Vagina (tissue), 2 donors: Measurements from ENCODE around the gene GON4L. TPM values are rescaled to one million over a fixed set of nuclear protein-coding genes. Genes with fewer than 3 reads are reported as not detected.

Experiments
- DNase-seq, 2 donors: peaks; one replicate each; pipeline ENCODE4 v3.0.0-alpha.2; 2017; ENCODE audit errors: extremely low spot score in 2 of 2
- H3K27ac ChIP-seq: fragments of 200-600 bp; sonication (generic); one replicate; pipeline ENCODE4 v1.5.1; 2019
- H3K27me3 ChIP-seq: fragments of 200-600 bp; sonication (generic); one replicate; pipeline ENCODE4 v1.5.1; 2019
- H3K36me3 ChIP-seq, 2 donors: fragments of 200-600 bp; sonication (generic); one replicate each; pipeline ENCODE4 v1.5.1; 2017 to 2019
- H3K4me1 ChIP-seq: fragments of 200-600 bp; sonication (generic); one replicate; pipeline ENCODE4 v1.5.1; 2019
- H3K4me3 ChIP-seq, 2 donors: fragments of 200-600 bp; sonication (generic); 1 replicate in 1 of 2; 2 replicates in 1 of 2; pipeline ENCODE4 v1.5.1; 2016 to 2019
- H3K9me3 ChIP-seq: fragments of 200-600 bp; sonication (generic); one replicate; pipeline ENCODE4 v1.5.1; 2019
- CTCF ChIP-seq, 3 experiments: fragments of 450-650 bp in 2 of 3; fragments of 200-600 bp in 1 of 3; sonication (generic) in 1 of 3; IDR thresholded peaks; one replicate each; pipeline ENCODE4 v1.5.1; 2017 to 2019; ENCODE audit warnings: antibody characterized with exemption in 3 of 3, mild to moderate bottlenecking in 2 of 3, moderate library complexity in 2 of 3
- POLR2A ChIP-seq, 2 donors: fragments of 450-650 bp; IDR thresholded peaks; one replicate each; pipeline ENCODE4 v1.6.1; 2017; ENCODE audit warnings: antibody characterized with exemption in 2 of 2, mild to moderate bottlenecking in 2 of 2, moderate library complexity in 2 of 2
- POLR2AphosphoS5 ChIP-seq, 2 donors: sonication (generic); formaldehyde crosslinking; IDR thresholded peaks; one replicate each; pipeline ENCODE4 v1.9.0; 2017; ENCODE audit warnings: antibody characterized with exemption in 2 of 2, mild to moderate bottlenecking in 2 of 2, low read depth in 1 of 2; ENCODE audit not compliant: insufficient read depth in 1 of 2
- intact Hi-C: fragments of 100-400 bp; cut with DNase I; formaldehyde crosslinking; loops from one replicate; pipeline ENCODE4 v1.15.1; 2023
- total RNA-seq: library from RNA; depleted of rRNA; stranded (reverse); fragments of >200 nt; gene quantifications from one replicate; pipeline ENCODE4 v1.2.3, GENCODE V29; 2016

GON4L gene
- total RNA-seq, 1 donor from 2014 or later: 50.3 TPM

GRCh38 chr1:155856257-155856974 is 598 bp downstream of the GON4L start:
- no peak for TF ChIP-seq POLR2AphosphoS5 (IDR thresholded peaks at IDR 0.05; ENCODE audit: insufficient read depth in 1 of 2, low read depth in 1 of 2)
- TF ChIP-seq CTCF (IDR thresholded peaks at IDR 0.05): no peak
- no peak for TF ChIP-seq POLR2A (IDR thresholded peaks at IDR 0.05)
- H3K4me1 ChIP-seq: peaks cover 35% of the 10 kb centered on the region
- intact Hi-C loops: no loop called here

DNA sequence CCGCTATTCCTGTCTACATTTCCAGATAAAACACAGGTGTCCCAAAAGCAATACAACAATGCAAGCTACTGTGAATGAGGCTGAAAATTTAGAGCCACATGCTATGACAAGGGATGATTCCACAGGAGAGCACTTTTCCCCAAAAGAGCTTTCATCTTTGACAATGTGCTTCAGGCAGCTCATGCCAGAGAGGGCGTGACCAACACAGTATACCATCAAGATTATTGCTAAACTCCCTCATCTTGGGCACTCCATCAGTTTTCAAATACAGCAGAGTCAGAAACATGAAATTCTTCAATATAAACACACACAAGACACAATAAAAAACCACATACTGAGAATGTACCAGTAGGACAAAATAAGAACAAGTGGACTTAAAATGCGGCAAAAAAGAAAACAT is 6.7 kb downstream of the GON4L start:
- H3K4me3 ChIP-seq: no peak overlapping the region
- TF ChIP-seq POLR2AphosphoS5 (IDR thresholded peaks at IDR 0.05; ENCODE audit: insufficient read depth in 1 of 2, low read depth in 1 of 2): no peak
- DNase-seq: no peak
- H3K27ac ChIP-seq: no peak overlapping the region
- intact Hi-C loops: no loop called here
- H3K36me3 ChIP-seq: peaks cover 0 to 38% of the 10 kb centered on the region in 2 donors
- H3K9me3 ChIP-seq: no peaks in the 10 kb centered on the region
- no peaks in the 10 kb centered on the region for H3K27me3 ChIP-seq
- no peaks in the 10 kb centered on the region for H3K4me1 ChIP-seq

More at GRCh38 chr1:155856257-155856974, 598 bp downstream of the GON4L start:
- DNase-seq: peak in 1 of 2 donors; percentile 86
- Histone ChIP-seq H3K4me3 (peak overlapping the region; percentile 68 to 82), H3K27me3 (no peaks in the 10 kb centered on the region), H3K27ac (peak overlapping the region; percentile 85), H3K36me3 (peaks cover 0 to 25% of the 10 kb centered on the region in 2 donors), H3K9me3 (no peaks in the 10 kb centered on the region)

DNA sequence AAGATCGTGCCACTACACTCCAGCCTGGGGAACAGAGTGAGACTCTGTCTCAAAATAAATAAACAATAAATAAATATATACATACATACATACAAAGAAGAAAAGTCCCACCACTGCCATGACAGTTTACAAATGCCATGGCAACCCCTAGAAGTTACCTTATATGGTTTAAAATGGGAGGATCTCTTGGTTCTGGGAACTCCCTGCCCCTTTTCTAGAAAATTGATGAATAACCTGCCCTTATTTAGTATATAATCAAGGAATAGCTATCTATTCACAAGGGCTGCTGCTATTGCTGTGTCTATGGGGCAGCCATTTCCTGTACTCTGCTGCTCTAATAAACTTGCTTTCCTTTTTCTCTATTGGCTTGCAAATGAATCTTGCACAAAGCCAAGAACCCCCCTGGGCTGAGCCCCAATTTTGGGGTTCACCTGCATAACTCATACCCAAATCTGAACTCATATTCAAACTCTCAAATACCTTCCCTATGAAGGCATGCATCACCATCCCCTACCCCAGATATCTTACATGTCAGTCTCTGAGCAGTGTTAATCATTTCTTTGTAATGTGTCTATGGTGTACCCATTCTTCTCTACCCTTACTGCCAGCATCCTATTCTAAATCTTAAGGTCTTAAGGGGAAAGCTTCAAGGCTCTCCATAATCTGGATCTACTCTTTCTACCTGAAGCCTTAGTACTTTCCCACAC is 9.0 kb downstream of the GON4L start:
- peaks cover 0 to 29% of the 10 kb centered on the region in 2 donors for H3K36me3 ChIP-seq
- intact Hi-C loops: no loop called here
- TF ChIP-seq POLR2AphosphoS5 (IDR thresholded peaks at IDR 0.05; ENCODE audit: insufficient read depth in 1 of 2, low read depth in 1 of 2) (no peak), POLR2A (IDR thresholded peaks at IDR 0.05) (no peak), CTCF (IDR thresholded peaks at IDR 0.05) (no peak)

DNA sequence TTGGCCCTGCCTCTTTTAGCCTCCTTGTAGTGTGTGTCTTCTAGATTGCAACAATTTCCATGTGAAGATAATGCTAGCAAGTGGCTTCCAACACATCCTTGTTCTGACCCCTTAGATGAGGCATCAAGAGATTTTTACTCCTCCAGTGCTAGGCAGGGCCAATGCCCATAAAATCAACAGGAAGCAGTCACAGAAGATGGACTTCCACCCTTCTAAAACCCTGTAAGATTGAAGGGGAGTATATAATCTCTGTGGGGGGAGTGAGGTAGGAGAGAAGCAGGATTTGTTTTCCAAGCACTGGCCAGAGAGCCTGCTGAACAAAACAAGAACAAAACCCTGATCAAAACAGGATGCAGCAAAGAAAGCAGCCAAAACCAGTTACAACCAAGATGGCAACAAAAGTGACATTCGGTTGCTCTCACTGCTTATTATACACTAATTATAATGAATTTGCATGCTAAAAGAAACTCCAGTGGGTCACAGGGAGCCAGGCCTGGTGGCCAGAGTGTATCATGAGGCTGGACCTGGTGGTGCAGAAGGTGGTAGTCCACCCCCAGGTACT is 12.1 kb downstream of the GON4L start:
- TF ChIP-seq CTCF (IDR thresholded peaks at IDR 0.05) (no peak), POLR2A (IDR thresholded peaks at IDR 0.05) (no peak), POLR2AphosphoS5 (IDR thresholded peaks at IDR 0.05; ENCODE audit: insufficient read depth in 1 of 2, low read depth in 1 of 2) (no peak)
- intact Hi-C loops: no loop called here
- H3K27ac ChIP-seq: no peak overlapping the region
- no peak overlapping the region for H3K4me3 ChIP-seq
- DNase-seq: no peak
- H3K9me3 ChIP-seq: no peaks in the 10 kb centered on the region
- H3K4me1 ChIP-seq: no peaks in the 10 kb centered on the region
- peaks cover 0 to 15% of the 10 kb centered on the region in 2 donors for H3K36me3 ChIP-seq
- H3K27me3 ChIP-seq: no peaks in the 10 kb centered on the region

More for the DNA sequence above, 9.0 kb downstream of the GON4L start:
- Histone ChIP-seq H3K4me3 (no peak overlapping the region), H3K9me3 (no peaks in the 10 kb centered on the region), H3K4me1 (no peaks in the 10 kb centered on the region), H3K27me3 (no peaks in the 10 kb centered on the region), H3K27ac (no peak overlapping the region)
- DNase-seq: no peak

GRCh38 chr1:155840386-155840785 is 16.6 kb downstream of the GON4L start:
- Histone ChIP-seq H3K9me3 (no peaks in the 10 kb centered on the region), H3K27ac (no peak overlapping the region), H3K4me1 (no peaks in the 10 kb centered on the region), H3K36me3 (peaks cover 0 to 5% of the 10 kb centered on the region in 2 donors), H3K27me3 (no peaks in the 10 kb centered on the region), H3K4me3 (no peak overlapping the region)
- intact Hi-C loops: no loop called here
- DNase-seq: no peak
- TF ChIP-seq POLR2AphosphoS5 (IDR thresholded peaks at IDR 0.05; ENCODE audit: insufficient read depth in 1 of 2, low read depth in 1 of 2): no peak
- TF ChIP-seq POLR2A (IDR thresholded peaks at IDR 0.05): no peak
- no peak for TF ChIP-seq CTCF (IDR thresholded peaks at IDR 0.05)
